LNCaP clone FGC (cell line): ENCODE measurements around the gene PHKG1.
A peak's percentile ranks its signal among the peaks of the same experiment; 100 is the strongest.
"Not testable (repeated sequence)": the region's sequence is repeated elsewhere in the genome, so short reads cannot be mapped to it uniquely, and the experiment has no call there.

ENCODE experiments used
- DNase-seq: peaks from one replicate; pipeline ENCODE4 v3.0.0-alpha.2; 2011; ENCODE audit warnings: low read depth
- H3K4me3 ChIP-seq: 2 replicates; pipeline ENCODE4 v1.5.1; 2011; ENCODE audit warnings: mild to moderate bottlenecking, low read depth, low read length, control low read depth
- CTCF ChIP-seq: IDR thresholded peaks from 2 replicates; pipeline ENCODE4 v1.5.1; 2012; ENCODE audit warnings: mild to moderate bottlenecking; ENCODE audit not compliant: control insufficient read depth, insufficient read depth; ENCODE audit errors: extremely low read depth

PHKG1 gene

GRCh38 chr7:56110611-56111010 is 17.9 kb upstream of the PHKG1 start:
- no peak for TF ChIP-seq CTCF
- DNase-seq, result no peak
- H3K4me3 ChIP-seq, result no peak overlapping the region

GRCh38 chr7:56107954-56108258 is 15.2 kb upstream of the PHKG1 start:
- TF ChIP-seq CTCF, result no peak
- DNase-seq, result no peak
- no peak overlapping the region for H3K4me3 ChIP-seq

- DNase-seq, result peak; percentile 99
- no peak for TF ChIP-seq CTCF
- H3K4me3 ChIP-seq, result peak within 1 kb of the TSS; percentile 81
Observed at GRCh38 chr7:56106108-56107073, 13.6 kb upstream of the PHKG1 start, which contains the start of gene CHCHD2. TSS of gene CHCHD2 (minus strand) at chr7:56106476. CDS start at chr7:56106413, 63 bp downstream.

- peak overlapping the region; percentile 81 for H3K4me3 ChIP-seq
Observed at GRCh38 chr7:56105508-56105907, 12.8 kb upstream of the PHKG1 start.

DNA sequence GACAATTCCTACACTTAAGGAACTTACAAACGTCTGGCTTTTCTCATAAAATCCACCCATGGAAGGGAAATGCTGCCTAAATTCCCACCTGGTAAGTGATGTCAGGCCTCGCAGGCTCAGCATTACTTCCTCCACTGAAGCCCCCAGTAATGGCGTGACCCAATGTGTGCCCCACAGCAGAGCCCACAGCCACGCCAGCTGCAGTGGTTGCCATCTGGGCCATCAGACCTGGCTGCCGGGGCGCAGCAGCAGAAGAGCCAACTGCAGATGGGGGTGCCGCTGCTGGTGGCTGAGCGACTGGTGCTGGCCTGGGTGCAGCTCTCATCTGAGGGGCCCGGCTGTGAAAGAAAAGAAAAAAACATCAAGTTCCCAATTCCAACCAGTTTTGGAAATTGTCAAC is 11.4 kb upstream of the PHKG1 start:
- H3K4me3 ChIP-seq, DNase-seq: not testable (repeated sequence)

More at GRCh38 chr7:56105508-56105907, 12.8 kb upstream of the PHKG1 start:
- TF ChIP-seq CTCF, result no peak
- peak; percentile 50 for DNase-seq

GRCh38 chr7:56099653-56100052 is 6.9 kb upstream of the PHKG1 start:
- TF ChIP-seq CTCF, result no peak
- no peak overlapping the region for H3K4me3 ChIP-seq
- no peak for DNase-seq

DNA sequence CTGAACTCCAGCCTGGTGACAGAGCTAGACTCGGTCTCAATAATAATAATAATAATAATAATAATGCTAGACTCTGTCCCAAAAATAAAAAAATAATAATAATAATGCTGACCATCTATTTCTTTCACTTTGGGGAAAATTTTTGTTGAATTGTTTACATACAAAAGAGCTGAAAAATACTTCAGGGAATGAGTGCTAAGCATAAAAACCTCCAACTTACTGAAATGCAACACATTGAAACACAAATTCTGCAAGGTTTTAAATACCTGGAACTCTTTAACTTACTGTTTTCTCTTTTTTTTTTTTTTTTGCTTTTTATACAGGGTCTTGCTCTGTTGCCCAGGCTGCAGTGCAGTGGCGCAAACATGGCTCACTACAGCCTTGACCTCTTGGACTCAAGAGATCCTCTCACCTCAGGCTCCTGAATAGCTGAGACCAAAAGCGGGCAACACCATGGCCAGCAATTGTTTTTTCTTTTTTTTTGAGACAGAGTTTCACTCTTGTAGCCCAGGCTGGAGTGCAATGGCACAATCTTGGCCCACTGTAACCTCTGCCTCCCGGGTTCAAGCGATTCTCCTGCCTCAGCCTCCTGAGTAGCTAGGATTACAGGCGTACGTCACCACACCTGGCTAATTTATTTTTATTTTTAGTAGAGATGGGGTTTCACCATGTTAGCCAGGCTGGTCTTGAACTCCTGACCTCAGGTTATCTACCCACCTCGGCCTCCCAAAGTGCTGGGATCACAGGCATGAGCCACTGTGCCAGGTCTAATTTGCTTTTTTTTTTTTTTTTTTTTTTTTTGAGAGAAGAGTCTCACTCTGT is 5.6 kb upstream of the PHKG1 start:
- not testable (repeated sequence) for DNase-seq, H3K4me3 ChIP-seq

DNA sequence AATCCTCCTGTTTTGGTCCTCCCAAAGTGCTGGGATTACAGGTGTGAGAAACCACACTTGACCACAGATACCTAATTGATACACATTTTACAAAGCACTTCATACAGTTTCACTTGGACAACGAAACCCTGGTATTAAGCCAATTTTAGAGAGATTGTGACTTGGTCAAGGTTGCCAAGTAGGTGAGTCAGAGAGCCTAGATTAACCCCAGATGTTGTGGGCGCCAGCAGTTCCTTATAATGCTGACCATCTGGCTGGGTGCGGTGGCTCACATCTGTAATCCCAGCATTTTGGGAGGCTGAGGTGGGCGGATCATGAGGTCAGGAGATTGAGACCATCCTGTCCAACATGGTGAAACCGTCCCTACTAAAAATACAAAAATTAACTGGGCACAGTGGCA is 4.9 kb upstream of the PHKG1 start:
- no peak for DNase-seq
- H3K4me3 ChIP-seq, result no peak overlapping the region
- no peak for TF ChIP-seq CTCF

GRCh38 chr7:56092388-56092787 is 364 bp downstream of the PHKG1 start:
- H3K4me3 ChIP-seq, result peak overlapping the region; percentile 21; the same call in 1 of the 2 replicates
- not testable (repeated sequence) for DNase-seq
